Common myeloid progenitor, CD34-positive (primary cell): ENCODE results near the gene PRKCE.

Experiments
- CTCF ChIA-PET: fragments of 350-600 bp; sonication (Branson Sonifier 250); formaldehyde crosslinking; loops from one replicate; lab custom pipeline; 2021; ENCODE audit warnings: antibody characterized with exemption; lab: Charles Lee
- POLR2A ChIA-PET: fragments of 350-600 bp; sonication (Branson Sonifier 250); formaldehyde crosslinking; loops from one replicate; lab custom pipeline; 2021; ENCODE audit warnings: antibody characterized with exemption; lab: Charles Lee
- DNase-seq, 3 donors: peaks; one replicate each; pipeline versions ENCODE4 v3.0.0 to v3.0.0-alpha.2; 2013
- H3K27ac ChIP-seq, 2 experiments: 1 replicate in 1 of 2; 2 replicates in 1 of 2; pipeline ENCODE4 v1.7.0; 2013; ENCODE audit warnings: inconsistent platforms in 2 of 2, low read length in 2 of 2, mild to moderate bottlenecking in 2 of 2, low read depth in 1 of 2, moderate library complexity in 1 of 2; ENCODE audit not compliant: severe bottlenecking in 2 of 2, insufficient read depth in 1 of 2, poor library complexity in 1 of 2
- H3K27me3 ChIP-seq, 5 experiments: replicated peaks in 2 of 5; 1 replicate in 3 of 5; 2 replicates in 2 of 5; pipeline versions ENCODE4 v1.6.1 to v1.7.0; 2013; ENCODE audit warnings: low read length in 4 of 5, mild to moderate bottlenecking in 2 of 5, moderate library complexity in 2 of 5, inconsistent platforms in 1 of 5; ENCODE audit not compliant: insufficient read depth in 5 of 5, control insufficient read depth in 4 of 5
- H3K36me3 ChIP-seq, 4 experiments: 1 replicate in 2 of 4; 2 replicates in 2 of 4; pipeline versions ENCODE4 v1.6.1 to v1.7.0; 2013; ENCODE audit warnings: low read length in 3 of 4, control low read depth in 1 of 4, mild to moderate bottlenecking in 1 of 4; ENCODE audit not compliant: control insufficient read depth in 4 of 4, insufficient read depth in 4 of 4
- H3K4me1 ChIP-seq, 4 experiments: 1 replicate in 3 of 4; 2 replicates in 1 of 4; pipeline versions ENCODE4 v1.6.1 to v1.7.1; 2013; ENCODE audit warnings: low read length in 3 of 4, mild to moderate bottlenecking in 3 of 4, control low read depth in 1 of 4, inconsistent platforms in 1 of 4, moderate library complexity in 1 of 4; ENCODE audit not compliant: control insufficient read depth in 4 of 4, insufficient read depth in 4 of 4; ENCODE audit errors: control extremely low read depth in 1 of 4
- H3K4me3 ChIP-seq, 7 experiments: 1 replicate in 4 of 7; 2 replicates in 3 of 7; pipeline versions ENCODE4 v1.5.1 to v1.7.0; 2013; ENCODE audit warnings: mild to moderate bottlenecking in 7 of 7, low read length in 6 of 7, moderate library complexity in 6 of 7, inconsistent platforms in 2 of 7, low read depth in 2 of 7, control low read depth in 1 of 7; ENCODE audit not compliant: insufficient read depth in 4 of 7, control insufficient read depth in 1 of 7; ENCODE audit errors: extremely low read depth in 1 of 7
- H3K9me3 ChIP-seq, 5 experiments: 1 replicate in 4 of 5; 2 replicates in 1 of 5; pipeline versions ENCODE4 v1.6.1 to v1.7.1; 2013; ENCODE audit warnings: low read length in 4 of 5, mild to moderate bottlenecking in 2 of 5, inconsistent platforms in 1 of 5, low read depth in 1 of 5, moderate library complexity in 1 of 5; ENCODE audit not compliant: control insufficient read depth in 4 of 5, insufficient read depth in 2 of 5; ENCODE audit errors: control extremely low read depth in 1 of 5
- WGBS: methylation state at CpG from one replicate; pipeline ENCODE4 v1.1.5; 2013; ENCODE audit not compliant: insufficient coverage; 5-methylcytosine and 5-hydroxymethylcytosine counted together

PRKCE gene

GRCh38 chr2:45661828-45662227 lies 10.4 kb downstream of the PRKCE start:
- ChIA-PET CTCF (interaction anchor here (0.6 to 3.2 kb wide), 4 partner anchors 10 to 1366 kb away, joined by 3 to 12 read pairs (median 4); partner anchors contain the start of gene PRKCE), POLR2A (no interaction called here)
- Histone ChIP-seq H3K9me3 (no peaks in the 10 kb centered on the region), H3K27me3 (no peaks in the 10 kb centered on the region), H3K27ac (no peak overlapping the region), H3K4me1 (peaks cover 0 to 10% (median 3%) of the 10 kb centered on the region in 4 experiments), H3K36me3 (no peaks in the 10 kb centered on the region), H3K4me3 (no peak overlapping the region)
- DNase-seq = no peak
- 100% methylated on average over 1 of the region's 2 CpGs for WGBS

GRCh38 chr2:45664635-45665261 lies 13.3 kb downstream of the PRKCE start:
- Histone ChIP-seq H3K27ac (no peak overlapping the region), H3K9me3 (no peaks in the 10 kb centered on the region), H3K36me3 (no peaks in the 10 kb centered on the region), H3K4me3 (no peak overlapping the region), H3K4me1 (peaks cover 5 to 32% (median 20%) of the 10 kb centered on the region in 4 experiments), H3K27me3 (no peaks in the 10 kb centered on the region)
- no peak for DNase-seq
- CTCF ChIA-PET = interaction anchor here (1.2 kb wide), 1 partner anchor 19 kb away, joined by 3 read pairs; no protein-coding TSS in a partner anchor
- no CpG with 5 or more reads among the region's 2 CpGs for WGBS
- POLR2A ChIA-PET = no interaction called here

GRCh38 chr2:45668509-45668908 lies 17.0 kb downstream of the PRKCE start:
- Histone ChIP-seq H3K36me3 (no peaks in the 10 kb centered on the region), H3K27me3 (no peaks in the 10 kb centered on the region), H3K4me3 (peak overlapping the region in 4 of 7 experiments; percentile 3 to 58 (median 39)), H3K27ac (peak overlapping the region in 1 of 2 experiments; percentile 67), H3K4me1 (peaks cover 5 to 22% (median 18%) of the 10 kb centered on the region in 4 experiments), H3K9me3 (no peaks in the 10 kb centered on the region)
- 46% methylated on average over 3 of the region's 7 CpGs for WGBS
- ChIA-PET CTCF (interaction anchor here (0.9 kb wide), 1 partner anchor 31 kb away, joined by 3 read pairs; no protein-coding TSS in a partner anchor), POLR2A (no interaction called here)
- DNase-seq = no peak

- Histone ChIP-seq H3K27ac (peak overlapping the region in 1 of 2 experiments; percentile 67), H3K9me3 (no peaks in the 10 kb centered on the region), H3K27me3 (no peaks in the 10 kb centered on the region), H3K4me3 (peak overlapping the region in 4 of 7 experiments; percentile 3 to 58 (median 39)), H3K36me3 (no peaks in the 10 kb centered on the region), H3K4me1 (peaks cover 5 to 26% (median 20%) of the 10 kb centered on the region in 4 experiments)
- CTCF ChIA-PET = interaction anchor here (0.9 kb wide), 1 partner anchor 30 kb away, joined by 3 read pairs; no protein-coding TSS in a partner anchor
- POLR2A ChIA-PET = no interaction called here
- 6% methylated on average over 2 of the region's 7 CpGs for WGBS
- peak; percentile 72 to 86 (median 73) for DNase-seq
These were observed 17.6 kb downstream of the PRKCE start for GRCh38 chr2:45669032-45669486.

- Histone ChIP-seq H3K27me3 (no peaks in the 10 kb centered on the region), H3K36me3 (no peaks in the 10 kb centered on the region), H3K4me3 (no peak overlapping the region), H3K4me1 (peaks cover 7 to 29% (median 21%) of the 10 kb centered on the region in 4 experiments), H3K9me3 (no peaks in the 10 kb centered on the region), H3K27ac (no peak overlapping the region)
- ChIA-PET POLR2A (no interaction called here), CTCF (no interaction called here)
- no peak for DNase-seq
- 100% methylated on average over 3 of the region's 4 CpGs for WGBS
These were observed 19.2 kb downstream of the PRKCE start for GRCh38 chr2:45670646-45671045.

GRCh38 chr2:45672138-45672537 lies 20.7 kb downstream of the PRKCE start:
- Histone ChIP-seq H3K36me3 (no peaks in the 10 kb centered on the region), H3K27me3 (no peaks in the 10 kb centered on the region), H3K4me3 (no peak overlapping the region), H3K27ac (no peak overlapping the region), H3K9me3 (no peaks in the 10 kb centered on the region), H3K4me1 (peaks cover 7 to 29% (median 21%) of the 10 kb centered on the region in 4 experiments)
- CTCF ChIA-PET = interaction anchor here (1.1 kb wide), 1 partner anchor 13 kb away, joined by 3 read pairs; no protein-coding TSS in a partner anchor
- POLR2A ChIA-PET = no interaction called here
- no peak for DNase-seq
- 100% methylated on average over 1 of the region's 1 CpG for WGBS
